ENCODE data around the gene FAF1.

DNA sequence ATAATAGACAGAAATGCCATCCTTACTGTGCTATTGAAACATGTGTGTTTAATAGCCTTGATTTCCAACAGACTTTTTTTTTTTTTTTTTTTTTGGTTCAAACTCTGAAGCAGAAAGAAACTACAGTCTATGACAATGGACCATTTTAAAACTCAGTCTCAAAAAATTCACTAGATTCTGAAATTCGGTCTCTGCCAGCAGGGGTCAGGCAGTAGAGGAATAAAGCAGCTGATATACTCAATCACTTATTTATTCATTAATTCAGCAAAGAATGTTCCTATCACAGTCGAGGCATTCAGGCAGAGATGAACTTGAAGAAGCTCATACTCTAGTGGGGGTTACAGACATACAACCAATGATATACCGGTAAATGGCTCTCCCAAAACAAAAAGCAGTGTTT lies 275.9 kb downstream of the FAF1 start:
- TF ChIP-seq POLR2A (IDR thresholded peaks at IDR 0.05), result no peak
- TF ChIP-seq, protein P1, sequence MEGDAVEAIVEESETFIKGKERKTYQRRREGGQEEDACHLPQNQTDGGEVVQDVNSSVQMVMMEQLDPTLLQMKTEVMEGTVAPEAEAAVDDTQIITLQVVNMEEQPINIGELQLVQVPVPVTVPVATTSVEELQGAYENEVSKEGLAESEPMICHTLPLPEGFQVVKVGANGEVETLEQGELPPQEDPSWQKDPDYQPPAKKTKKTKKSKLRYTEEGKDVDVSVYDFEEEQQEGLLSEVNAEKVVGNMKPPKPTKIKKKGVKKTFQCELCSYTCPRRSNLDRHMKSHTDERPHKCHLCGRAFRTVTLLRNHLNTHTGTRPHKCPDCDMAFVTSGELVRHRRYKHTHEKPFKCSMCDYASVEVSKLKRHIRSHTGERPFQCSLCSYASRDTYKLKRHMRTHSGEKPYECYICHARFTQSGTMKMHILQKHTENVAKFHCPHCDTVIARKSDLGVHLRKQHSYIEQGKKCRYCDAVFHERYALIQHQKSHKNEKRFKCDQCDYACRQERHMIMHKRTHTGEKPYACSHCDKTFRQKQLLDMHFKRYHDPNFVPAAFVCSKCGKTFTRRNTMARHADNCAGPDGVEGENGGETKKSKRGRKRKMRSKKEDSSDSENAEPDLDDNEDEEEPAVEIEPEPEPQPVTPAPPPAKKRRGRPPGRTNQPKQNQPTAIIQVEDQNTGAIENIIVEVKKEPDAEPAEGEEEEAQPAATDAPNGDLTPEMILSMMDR (IDR thresholded peaks at IDR 0.05), result no peak
